ENCODE results near the gene PSMB11.

Gene PSMB11

DNA sequence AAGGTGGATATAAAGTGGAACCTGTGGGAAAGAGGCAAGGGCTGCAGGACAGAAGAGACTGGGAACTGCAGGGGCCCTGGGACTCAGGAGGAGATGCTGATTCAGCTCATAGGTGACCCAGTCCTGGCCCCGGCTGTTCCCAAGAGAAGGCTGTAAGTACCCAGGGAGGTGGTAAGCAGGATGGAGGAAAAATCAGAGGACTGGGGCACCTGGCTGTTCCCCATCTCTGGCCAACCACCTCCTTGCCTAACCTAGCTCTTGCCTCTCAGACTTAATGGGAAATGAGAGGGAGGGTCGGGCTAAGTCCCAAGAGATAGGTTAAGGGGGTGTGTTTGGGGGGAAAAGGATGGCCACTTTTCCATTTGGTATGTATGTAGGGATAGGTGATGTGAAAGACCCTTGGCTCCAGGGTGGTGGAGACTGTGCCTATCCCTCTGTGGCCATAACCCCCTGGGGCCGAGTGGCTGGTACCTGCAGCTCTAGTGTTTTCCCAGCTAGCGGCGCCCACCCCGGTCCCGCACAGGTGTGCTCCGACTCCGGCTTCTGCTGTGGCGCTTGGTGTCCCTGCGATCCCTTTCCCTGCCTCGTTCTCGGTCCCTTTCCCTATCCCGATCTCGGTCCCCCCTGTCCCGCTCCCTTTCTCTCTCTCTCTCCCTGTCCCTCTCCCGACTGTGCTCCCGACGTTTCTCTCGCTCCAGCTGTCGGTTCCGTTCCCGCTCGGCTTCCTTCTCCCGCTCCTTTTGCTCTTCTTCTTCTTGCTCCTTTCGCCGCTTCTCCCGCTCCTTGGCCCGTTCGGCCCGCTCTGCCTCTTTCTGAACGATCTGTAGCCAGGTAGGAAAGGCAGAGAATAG, 16.9 kb downstream of the PSMB11 start:
- no peak for DNase-seq

DNA sequence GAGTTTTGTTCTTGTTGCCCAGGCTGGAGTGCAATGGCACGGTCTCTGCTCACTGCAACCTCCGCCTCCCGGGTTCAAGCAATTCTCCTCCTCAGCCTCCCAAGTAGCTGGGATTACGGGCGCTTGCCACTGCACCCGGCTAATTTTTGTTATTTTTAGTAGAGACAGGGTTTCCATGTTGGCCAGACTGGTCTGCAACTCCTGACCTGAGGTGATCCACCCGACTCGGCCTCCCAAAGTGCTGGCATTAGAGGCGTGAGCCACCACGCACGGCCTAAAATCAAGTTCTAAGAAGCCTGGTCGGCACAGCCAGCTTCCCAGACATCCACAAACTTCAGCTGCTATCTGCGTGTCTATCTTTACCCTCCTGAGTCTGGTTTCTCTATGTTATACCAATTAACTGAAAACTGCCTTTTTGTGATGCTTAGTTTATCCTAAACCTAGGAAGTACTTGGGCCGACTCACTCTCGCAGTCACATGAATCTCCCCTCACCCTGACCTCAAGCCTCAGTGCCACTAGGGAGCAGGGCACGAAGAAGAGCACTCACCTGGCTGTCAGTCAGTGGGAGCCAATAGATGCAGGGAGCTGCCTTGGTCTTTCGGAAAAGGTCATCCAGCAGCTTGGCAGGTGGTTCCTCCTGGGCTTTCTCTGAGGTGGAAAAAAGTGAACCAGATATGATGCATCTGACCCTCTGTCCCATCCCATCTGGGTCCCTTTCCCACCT, 18.7 kb downstream of the PSMB11 start:
- no peak for DNase-seq

DNA sequence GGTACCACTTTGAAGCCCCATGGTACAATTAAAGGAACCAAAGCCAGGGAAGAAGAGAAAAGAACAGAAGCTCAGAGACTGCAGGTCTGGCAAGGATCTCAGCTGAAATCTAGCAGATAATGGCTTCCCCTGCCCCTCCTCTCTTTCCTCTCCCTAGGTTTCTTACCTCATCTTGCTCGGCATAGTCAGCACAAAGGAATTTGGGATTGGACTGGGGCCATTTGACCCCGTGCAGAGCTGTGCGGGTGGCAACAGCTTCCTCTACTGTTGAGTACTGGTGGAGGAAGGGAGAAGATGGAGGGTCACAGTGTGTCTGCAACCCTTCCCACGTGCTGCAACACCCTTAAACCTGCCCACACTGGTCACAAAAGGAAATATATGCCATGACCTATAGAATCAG, 20.0 kb downstream of the PSMB11 start:
- DNase-seq, result peak; percentile 48 to 77 (median 72)

DNA sequence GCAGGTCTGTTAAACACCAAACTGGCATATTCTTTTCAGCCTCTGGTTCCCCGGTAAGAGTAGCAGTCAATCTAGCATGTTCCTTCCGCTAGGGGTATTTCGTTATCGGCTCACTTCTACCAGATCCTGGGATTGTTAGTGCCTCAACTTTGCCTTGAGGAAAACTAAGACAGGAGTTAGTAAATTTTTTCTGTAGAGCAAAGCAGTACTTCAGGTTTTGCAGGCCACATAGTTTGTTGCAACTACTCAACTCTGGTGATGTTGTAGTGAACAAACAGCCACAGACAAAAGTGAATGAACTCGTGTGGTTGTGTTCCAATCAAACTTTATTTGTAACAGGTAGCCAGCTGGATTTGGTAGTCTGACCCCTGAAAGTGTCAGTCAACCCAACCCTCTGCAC, 21.6 kb downstream of the PSMB11 start:
- DNase-seq, result no peak

DNA sequence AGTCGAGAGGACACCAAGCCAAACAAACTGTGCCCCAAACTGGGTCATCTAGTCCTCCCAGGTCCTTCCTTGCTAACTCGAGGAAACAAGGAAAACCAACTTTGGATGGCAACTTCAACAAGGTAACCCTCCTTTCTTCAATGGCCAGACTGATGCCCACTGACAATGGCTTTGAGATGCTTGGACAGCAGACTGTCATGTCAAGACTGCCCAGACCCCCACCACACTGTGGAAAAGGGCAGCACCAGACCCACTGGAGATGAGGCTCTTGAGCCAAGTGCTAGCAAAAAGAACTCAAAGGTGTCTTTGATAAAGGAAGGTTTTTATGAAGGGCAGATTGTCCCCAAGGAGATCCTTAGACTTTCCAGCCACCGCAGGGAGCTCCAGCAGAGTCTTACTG, 24.4 kb downstream of the PSMB11 start:
- no peak for DNase-seq

DNA sequence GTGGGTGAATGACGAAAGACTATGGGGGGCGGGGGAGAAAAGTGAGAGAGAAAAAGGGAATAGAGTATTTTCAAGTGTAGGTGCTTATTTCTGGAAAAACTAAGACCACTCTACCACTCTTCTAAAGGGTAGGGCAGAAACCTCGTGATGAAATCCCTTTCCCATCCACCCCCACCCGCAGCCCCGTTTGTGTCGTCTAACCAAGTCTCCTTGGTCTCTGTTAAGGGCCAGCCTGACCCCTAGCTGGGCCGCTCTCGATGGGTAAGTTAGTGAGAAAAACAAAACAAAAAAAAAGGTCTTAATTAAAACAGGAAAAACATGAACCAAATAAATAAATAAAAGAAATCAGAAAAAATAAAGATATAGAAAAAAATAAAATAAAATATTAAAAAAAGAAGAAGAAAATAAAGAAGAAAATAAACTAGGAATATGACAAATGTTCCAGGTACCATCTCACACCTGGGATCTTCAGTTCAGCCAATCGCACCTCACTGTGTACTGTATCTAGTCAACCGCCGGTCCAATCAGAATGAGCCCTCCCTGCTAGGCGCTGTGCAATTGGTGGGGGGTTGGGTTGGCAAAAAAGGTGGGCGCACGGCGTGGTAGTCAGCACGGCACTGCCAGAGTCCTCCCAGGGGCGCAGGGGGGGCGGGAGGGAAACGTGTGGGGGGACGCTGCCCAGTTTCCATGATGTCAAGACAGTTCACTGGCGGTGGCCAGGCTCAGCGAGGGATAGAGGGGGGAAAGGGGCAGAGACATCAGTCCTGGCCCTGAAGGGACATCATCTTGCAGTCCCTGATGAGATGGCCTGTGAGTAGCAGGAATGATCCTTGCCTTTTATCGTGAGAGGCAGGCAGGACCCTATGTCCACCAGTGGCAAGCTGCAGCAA, 25.1 kb downstream of the PSMB11 start:
- DNase-seq, result no peak

DNA sequence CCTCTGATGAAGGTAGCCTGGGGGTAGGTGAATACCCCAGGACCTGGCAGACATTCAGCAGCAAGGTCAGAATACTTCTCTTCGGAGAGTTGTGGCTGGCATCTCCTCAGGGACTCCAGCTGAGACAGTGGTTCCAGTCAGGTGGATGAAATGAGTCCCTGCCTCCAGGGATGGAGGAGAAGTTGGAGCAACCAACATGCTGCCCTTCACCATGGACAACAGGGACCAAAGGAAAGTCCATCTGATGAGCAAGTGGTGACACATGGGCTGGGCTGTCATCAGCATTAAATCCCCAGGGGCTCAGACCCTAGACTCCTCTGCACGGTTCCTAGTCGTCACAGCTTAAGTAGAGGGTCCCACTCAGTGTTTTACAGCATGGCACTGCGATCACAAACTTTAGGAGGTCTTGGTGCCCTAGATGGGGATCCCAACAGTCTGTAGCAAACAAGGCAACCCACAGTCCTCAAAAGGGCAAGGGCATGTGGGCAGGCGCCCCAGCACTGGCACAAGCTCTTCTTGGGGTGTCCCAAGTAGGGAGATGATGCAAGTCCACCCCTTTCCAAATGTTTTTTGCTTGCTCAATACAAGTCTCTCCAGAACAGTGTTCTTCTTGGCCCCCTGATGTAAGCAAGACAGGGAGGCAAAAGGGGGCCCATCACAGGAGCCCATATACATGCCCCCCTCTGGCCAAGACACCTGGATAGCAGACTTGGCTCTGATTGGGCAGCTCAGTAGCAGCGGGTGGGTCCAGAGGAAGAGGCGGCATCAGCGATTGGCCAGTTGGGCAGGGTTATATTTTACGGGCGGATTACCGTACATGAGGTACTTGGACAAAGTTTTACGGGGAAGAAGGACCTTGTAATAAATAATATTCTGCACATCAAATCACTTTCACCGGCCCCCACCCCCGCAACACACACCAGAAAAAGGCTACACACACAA, 26.1 kb downstream of the PSMB11 start:
- DNase-seq, result no peak

DNA sequence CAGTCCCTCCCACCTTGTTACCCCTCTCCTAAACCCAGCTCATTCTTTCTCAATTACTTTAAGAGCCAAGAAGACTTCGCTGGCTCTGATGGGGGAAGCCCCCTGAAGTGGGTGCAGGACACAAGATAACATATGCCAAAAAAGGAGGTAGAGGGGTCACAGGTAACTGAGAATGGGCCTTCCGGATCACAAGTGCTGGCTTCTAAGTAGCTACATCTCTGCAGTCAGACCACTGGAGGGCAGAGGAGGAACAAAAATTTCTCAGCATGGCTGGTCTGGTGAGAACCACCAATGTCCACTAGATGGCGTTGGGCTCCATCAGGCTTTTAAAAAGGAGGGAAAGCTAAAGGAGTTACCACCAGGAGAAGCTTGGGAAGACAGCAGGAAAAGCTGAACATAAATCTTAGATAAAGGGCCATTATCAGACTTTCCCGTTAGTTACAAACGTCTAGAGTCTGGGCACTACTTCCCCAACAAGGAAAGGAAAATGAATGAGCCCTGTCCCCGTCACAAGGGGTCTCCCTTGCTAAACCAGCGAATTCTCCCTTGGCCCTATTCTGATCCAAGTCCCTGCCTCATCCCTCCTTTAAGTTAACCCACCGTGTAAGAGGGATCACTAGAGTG, 26.9 kb downstream of the PSMB11 start:
- peak; percentile 89 to 92 (median 91) for DNase-seq

DNA sequence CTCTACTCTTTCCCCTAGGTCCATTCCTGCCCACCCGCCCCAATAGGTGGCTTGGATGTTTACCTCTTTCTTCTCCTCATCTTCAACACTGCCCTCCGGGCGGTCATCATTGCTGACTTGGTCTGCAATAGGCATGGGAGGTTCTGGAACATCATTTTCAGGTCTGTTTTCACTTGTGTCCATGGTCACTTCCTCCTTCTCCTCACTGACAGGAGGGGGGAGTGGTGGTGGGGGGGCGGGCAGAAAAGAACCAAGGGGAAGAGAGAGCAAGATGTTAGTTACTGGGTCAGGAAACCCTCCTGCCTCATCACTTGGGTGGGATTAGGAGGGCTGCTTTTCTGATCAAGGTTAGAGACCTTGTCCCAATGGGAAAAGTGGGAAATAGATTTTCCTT, 27.4 kb downstream of the PSMB11 start:
- DNase-seq, result peak in 3 of 4 experiments; percentile 36 to 47 (median 40)

DNA sequence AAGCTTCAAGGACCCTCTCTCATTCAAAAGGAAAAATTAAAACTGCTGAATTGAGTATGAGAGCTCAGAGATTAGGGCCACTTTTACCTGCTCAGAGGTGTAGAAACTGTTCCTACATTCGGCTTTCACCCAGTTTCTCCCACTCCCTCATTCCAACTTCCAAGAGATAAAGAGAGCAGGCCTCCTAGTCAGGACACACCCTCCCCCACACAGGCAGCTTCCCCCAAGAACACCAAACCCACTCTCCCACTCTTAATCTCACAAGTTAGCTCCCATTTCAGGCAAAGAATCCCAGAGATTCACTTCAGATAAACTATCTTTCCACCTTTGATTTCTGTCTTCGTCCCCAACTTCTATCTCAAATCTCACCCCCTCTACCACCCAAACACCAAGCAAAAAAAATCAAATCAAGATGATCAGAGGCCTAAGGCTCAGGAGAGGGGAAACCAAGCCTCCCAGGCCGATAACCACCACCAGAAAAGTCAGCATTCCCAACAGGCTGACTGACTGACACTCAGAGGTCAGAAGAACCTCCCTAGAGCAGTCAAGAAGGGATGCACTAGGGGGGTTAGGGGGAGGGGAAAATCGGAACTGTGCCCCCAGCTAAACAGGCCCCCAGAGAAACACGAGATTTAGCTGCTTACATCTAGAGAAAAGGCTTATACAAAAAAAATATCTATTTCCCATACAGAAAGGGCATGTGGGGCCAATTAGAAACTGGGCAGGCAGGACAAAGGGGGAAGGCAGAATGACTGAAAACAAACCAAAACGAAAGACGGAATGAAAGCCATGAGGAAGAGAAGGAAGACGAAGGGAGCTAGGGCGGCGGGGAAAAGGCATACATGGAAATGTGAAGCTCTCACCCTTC, 28.5 kb downstream of the PSMB11 start:
- DNase-seq, result peak in 1 of 4 experiments; percentile 14

DNA sequence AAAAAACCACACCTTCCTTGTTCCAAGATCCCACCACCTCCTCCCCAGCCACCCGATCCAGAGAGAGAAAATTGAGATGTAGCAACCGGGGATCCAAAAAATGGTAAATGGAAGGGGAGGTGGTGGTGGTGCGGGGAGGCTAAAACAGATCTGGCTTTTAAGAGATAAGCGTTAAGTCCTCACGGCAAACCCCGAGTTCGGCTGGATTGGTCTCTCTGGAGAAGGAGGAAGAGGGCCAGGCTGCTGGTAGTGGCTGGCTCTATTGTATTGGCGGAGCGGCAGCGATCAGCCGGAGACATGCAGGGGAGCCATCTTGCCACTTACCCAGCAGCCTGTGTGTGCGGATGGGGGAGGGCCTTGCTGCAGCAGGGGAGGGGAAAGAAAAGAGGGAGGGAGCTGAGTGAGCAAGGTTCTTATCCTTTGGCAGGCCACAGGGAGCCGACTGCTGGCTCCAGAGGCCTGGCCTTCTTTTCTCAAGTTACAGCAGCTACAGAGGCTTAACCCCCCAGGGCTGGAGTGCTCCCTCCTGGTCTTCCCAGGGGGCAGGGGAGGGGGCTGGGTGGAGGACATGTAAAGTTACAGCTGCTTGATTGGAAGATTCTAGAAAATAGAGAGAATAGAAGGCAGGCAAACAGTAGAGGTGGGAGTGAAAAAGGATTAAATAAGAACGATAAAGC, 29.4 kb downstream of the PSMB11 start:
- DNase-seq, result peak; percentile 80 to 91 (median 86)

DNA sequence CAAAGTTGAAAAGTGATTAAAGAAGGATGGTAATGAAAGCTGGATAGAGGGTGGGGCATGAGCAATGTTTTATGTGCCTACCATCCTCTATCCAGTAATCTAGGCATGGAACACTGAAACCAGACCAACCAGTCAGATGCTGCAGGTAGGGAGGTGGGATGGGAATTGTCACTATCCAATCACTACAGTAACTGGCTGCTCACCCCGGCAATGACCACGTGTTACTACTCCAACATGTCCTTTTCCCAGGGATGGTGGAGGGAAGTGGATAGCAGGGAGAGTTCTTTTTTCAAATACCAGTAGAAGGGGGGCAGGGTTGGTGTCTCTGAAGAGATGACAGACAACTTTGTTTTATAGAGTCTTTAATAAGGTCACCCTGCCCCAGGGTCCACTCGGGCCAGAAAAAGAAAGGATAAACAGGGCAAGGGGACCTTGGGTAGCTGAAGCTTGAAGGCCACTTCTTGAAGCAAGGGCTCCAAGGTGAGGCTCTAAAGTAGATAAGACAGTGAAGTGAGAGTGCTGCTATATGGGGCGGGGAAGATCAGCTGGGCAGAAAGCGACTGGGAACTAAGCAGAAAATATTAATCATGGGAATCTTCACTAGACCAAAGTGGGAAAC, 30.0 kb downstream of the PSMB11 start:
- DNase-seq, result no peak

DNA sequence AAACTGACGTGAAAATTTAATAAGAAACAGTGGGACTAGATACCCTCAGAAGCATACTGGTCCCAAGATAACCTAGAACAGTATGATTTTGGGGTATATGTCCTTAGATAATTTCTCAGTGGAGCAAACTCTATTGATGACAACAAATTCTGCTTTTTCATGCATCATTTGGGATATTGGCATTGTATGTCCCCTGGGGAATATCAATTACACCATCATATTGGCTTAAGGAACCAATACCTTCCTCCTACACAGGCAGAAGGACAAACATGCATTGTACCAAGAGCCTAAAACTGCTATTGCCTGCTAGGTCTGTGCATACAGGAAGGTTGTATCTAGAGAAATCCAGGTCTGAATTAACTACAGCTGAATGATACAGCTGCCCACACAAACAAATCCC, 32.9 kb downstream of the PSMB11 start:
- DNase-seq, result no peak

DNA sequence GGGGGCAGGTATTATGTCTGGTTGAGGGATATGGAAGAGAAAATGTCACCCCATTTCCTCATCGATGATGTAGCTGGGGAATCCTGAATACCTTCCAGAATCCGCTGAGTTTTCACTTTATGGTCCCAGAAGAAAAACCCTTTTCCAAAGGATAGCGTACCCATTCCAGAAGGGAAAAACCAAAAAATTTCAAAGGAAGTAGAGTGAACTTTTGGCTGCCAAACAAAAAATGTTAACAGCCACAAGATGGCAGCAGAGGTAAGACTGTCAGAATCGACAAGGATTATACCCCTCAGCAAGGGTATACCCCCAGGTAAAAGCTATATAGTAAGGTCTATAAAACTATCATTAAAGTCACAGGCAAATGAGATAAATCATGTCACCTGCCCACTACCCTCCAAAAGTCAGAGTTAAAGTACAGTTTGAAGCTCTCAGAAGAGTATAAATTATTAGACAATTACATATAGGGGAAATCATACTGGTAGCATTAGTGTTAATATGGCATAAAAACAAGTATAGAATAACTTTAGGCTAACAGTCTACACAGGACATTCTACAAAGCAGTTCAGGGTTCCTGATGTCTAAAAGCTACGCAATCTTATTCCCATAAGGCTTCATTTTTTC, 34.9 kb downstream of the PSMB11 start:
- peak; percentile 59 to 67 (median 64) for DNase-seq

DNA sequence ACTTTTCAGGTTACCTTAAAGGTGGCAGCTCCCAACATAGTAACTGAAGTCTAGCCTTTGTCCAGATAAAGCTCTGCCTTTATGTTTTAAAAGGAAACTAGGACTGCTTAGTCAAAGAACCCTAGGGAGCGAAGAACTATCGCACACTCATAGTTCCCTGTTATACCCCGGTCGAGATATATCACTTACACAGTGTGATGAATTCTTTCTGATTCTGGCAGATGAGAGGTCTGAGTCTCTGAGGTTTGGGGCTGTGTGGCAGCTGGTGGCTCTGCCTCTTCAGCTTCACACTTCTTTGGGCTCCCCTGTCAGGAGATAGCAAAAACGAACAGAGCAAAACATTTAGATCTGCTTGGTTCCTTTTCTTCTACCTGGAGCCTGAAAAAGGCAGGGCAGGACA, 36.0 kb downstream of the PSMB11 start:
- DNase-seq, result no peak

DNA sequence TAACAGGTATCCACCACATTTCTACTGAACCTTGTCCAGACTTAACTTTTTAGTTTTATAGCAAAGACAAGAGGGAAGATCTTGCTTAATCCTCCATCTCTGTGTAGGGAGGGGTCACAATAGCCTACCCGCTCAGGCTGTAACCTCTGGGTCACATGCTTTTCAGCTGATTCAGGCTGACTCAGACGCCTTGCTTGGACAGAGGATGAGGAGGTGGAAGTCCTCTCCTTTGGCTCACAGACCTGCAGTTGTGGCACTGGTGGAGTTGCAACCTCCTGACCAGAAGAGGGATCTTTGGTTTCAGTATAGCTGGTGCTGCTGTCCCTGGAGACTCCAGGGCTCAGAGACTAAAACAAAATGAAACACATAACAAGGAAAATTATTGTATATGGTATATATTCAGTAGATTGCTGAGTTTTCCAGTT, 36.7 kb downstream of the PSMB11 start:
- DNase-seq, result peak; percentile 89 to 97 (median 94)

DNA sequence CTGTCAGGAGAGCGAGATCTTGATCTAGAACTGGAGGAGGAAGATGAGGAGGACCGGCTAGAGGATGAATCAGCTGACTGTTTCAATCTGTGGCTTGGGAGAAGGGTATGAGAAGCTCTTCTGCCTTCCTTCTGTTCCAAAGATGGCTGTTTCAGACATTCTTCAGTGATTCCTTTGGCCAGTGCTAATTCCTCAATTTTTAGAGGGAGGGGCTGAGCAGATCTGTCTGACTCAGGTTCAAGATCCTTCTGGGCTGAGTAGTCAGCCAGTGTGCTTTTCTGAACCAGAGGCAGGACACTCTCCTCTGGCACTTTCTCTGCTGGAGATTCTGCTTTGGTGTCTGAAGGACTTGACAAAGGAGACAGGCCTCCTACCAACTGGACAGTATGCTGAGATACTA, 37.7 kb downstream of the PSMB11 start:
- peak in 2 of 4 experiments; percentile 38 to 41 for DNase-seq

DNA sequence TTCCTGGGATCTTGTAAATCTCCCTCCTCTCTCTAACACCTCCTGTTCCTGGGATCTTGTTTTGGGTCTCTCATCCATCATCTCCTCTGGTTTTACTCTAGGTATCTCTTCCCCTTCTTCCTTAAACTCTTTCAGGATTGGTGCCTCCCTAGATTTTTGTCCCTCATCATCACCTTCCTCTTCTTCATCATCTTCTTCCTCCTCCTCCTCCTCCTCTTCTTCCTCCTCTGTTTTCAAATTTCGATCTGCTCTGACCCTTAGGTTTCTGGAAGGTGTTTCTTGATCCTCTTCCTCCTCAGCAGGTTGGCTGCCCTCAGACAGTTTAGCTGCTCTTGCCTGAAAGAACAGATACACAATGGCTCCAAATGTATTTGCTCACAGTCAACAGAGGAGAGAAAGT, 38.5 kb downstream of the PSMB11 start:
- DNase-seq, result no peak

DNA sequence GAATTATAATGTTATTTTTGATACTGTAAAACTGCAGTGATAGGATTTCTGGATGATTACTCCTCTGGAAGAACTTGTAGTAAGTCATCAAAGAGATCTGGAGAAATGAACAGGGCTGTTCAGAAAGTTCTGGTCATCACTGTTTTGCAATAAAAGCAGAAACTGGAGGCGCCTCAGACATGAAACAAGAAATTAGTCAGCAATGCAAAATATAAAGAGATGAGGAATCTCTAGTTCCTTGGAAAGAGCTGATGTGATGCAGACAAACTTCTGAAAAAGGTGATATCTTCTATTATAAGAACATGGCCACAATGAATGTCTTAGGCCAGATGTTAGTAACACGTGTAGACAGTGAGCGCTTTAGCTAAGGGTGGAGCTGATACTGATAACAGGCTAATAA, 43.4 kb downstream of the PSMB11 start:
- peak; percentile 47 to 83 (median 67) for DNase-seq
